22Rv1 (cell line): ENCODE data around the gene RAB24.

Experiments used
- CTCF ChIP-seq: fragments of 450-650 bp; IDR thresholded peaks from 2 replicates; pipeline ENCODE4 v1.5.1; 2017; ENCODE audit warnings: mild to moderate bottlenecking
- ZFX ChIP-seq: fragments of 450-650 bp; IDR thresholded peaks from 2 replicates; pipeline ENCODE4 v1.6.1; 2017; ENCODE audit warnings: antibody characterized with exemption, borderline replicate concordance

- no peak for TF ChIP-seq CTCF
- TF ChIP-seq ZFX: no peak
These were observed 39.3 kb downstream of the RAB24 start for GRCh38 chr5:177264178-177264577.
